Glutamatergic neuron (in vitro differentiated cells): ENCODE measurements around the gene SLC6A1. TPM values are rescaled to one million over a fixed set of nuclear protein-coding genes. Genes with fewer than 3 reads are reported as not detected.

ENCODE experiments used
- DNase-seq: peaks from one replicate; pipeline ENCODE4 v3.0.0; 2022
- H3K27ac Mint-ChIP-seq: one replicate; pipeline ENCODE4 v1.8.0; 2020; ENCODE audit warnings: mild to moderate bottlenecking, mixed read lengths, inconsistent platforms; ENCODE audit not compliant: unreplicated experiment
- H3K27me3 Mint-ChIP-seq: one replicate; pipeline ENCODE4 v1.8.0; 2020; ENCODE audit warnings: mild to moderate bottlenecking, moderate library complexity, mixed read lengths, inconsistent platforms; ENCODE audit not compliant: unreplicated experiment
- H3K36me3 Mint-ChIP-seq: one replicate; pipeline ENCODE4 v1.8.0; 2020; ENCODE audit warnings: mild to moderate bottlenecking, mixed read lengths, inconsistent platforms; ENCODE audit not compliant: unreplicated experiment
- H3K4me1 Mint-ChIP-seq: one replicate; pipeline ENCODE4 v1.8.0; 2020; ENCODE audit warnings: mild to moderate bottlenecking, low read depth, mixed read lengths, inconsistent platforms; ENCODE audit not compliant: unreplicated experiment
- H3K4me3 Mint-ChIP-seq: one replicate; pipeline ENCODE4 v1.8.0; 2020; ENCODE audit warnings: mild to moderate bottlenecking, mixed read lengths, inconsistent platforms; ENCODE audit not compliant: unreplicated experiment
- H3K9me3 Mint-ChIP-seq: one replicate; pipeline ENCODE4 v1.8.0; 2020; ENCODE audit warnings: mild to moderate bottlenecking, moderate library complexity, mixed read lengths, inconsistent platforms; ENCODE audit not compliant: unreplicated experiment
- total RNA-seq: library from RNA; stranded (reverse); fragmentation: NEBNext Ultra II Directional; extraction: Animal tissue kit (Norgen Biotek cat#: 25700); gene quantifications from one replicate; pipeline ENCODE4 v1.2.1, GENCODE V29; 2021; ENCODE audit not compliant: unreplicated experiment
- TF ChIP-seq, protein P1 (sequence below): fragments of 200-600 bp; sonication (generic); IDR thresholded peaks from one replicate; pipeline ENCODE4 v1.5.0; 2021; ENCODE audit not compliant: partially characterized antibody, unreplicated experiment

The SLC6A1 gene
- total RNA-seq, 1 donor from 2014 or later: 0.15 TPM

DNA sequence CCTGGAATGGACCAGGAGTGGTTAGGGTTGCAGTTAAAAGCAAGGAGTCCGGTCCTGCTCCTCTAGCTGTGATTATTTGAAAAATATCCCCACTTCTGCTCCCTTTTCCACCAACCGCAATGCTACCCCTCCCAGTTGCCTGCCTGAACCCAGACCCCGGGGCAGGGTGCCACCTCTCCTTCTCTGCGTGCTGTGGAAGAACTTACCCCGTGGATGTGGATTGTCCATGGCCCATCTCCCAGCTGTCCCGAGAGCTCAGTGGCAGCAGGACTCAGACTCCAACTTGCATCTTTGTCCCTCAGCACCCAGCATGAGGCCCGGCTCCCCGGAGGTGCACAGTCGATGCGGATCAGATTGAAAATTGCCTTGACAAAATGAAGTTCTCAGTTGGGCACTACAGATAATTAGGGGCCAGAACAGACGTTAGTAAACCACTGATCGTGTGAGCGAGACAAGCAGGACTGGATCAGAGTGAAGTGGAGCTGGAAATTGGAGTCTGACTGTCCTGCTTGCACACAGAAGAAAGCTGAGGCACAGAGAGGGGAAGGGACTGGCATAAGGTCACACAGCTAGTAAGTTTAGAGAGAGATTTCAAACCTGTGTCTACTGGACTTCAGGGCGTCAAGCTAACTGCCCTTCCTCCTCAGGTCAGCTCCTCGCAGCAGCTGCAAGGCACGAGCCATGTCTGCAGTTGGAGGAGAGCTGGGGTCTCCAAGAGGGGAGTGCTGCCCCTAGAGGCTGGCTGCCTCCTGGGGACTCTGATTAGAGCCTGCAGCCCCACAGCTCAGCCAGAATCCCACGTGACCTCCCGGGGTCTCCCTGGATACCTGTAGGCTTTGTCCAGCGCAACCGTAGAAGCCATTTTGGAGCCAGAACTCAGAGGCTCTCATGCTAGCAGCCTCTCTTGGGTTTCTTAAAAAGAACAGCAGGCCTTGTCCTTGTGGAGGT, 14.7 kb downstream of the SLC6A1 start:
- H3K4me3 Mint-ChIP-seq: no peak overlapping the region
- peaks cover 2% of the 10 kb centered on the region for H3K4me1 Mint-ChIP-seq
- peaks cover 2% of the 10 kb centered on the region for H3K27me3 Mint-ChIP-seq
- TF ChIP-seq, protein P1, sequence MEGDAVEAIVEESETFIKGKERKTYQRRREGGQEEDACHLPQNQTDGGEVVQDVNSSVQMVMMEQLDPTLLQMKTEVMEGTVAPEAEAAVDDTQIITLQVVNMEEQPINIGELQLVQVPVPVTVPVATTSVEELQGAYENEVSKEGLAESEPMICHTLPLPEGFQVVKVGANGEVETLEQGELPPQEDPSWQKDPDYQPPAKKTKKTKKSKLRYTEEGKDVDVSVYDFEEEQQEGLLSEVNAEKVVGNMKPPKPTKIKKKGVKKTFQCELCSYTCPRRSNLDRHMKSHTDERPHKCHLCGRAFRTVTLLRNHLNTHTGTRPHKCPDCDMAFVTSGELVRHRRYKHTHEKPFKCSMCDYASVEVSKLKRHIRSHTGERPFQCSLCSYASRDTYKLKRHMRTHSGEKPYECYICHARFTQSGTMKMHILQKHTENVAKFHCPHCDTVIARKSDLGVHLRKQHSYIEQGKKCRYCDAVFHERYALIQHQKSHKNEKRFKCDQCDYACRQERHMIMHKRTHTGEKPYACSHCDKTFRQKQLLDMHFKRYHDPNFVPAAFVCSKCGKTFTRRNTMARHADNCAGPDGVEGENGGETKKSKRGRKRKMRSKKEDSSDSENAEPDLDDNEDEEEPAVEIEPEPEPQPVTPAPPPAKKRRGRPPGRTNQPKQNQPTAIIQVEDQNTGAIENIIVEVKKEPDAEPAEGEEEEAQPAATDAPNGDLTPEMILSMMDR: no peak
- DNase-seq: no peak
- no peak overlapping the region for H3K27ac Mint-ChIP-seq
- H3K9me3 Mint-ChIP-seq: peaks cover 3% of the 10 kb centered on the region
- no peaks in the 10 kb centered on the region for H3K36me3 Mint-ChIP-seq

DNA sequence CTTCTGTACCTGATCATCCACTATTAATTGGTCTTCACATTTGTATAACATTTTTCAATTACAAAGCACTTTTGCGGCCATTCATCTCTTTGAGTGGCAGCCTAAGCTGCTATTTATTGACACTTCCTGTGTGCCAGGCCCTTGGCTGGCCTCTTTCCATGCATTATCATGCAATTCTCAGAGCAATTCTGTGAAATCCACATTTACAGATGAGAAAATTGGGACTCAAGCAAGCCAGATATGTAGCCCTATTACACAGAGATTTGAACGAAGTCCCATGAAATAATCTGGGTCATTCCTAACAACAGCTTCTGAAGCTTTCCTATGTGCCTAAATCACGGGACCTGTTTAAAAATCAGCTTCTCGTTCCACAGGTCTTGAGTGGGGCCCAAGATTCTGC, 17.4 kb downstream of the SLC6A1 start:
- Mint-ChIP-seq H3K4me1 (peaks cover 2% of the 10 kb centered on the region), H3K9me3 (peaks cover 3% of the 10 kb centered on the region), H3K4me3 (no peak overlapping the region), H3K27me3 (peaks cover 2% of the 10 kb centered on the region), H3K36me3 (no peaks in the 10 kb centered on the region), H3K27ac (no peak overlapping the region)
- TF ChIP-seq, protein P1: no peak
- no peak for DNase-seq

- peaks cover 3% of the 10 kb centered on the region for H3K9me3 Mint-ChIP-seq
- peaks cover 2% of the 10 kb centered on the region for H3K4me1 Mint-ChIP-seq
- no peak overlapping the region for H3K27ac Mint-ChIP-seq
- no peaks in the 10 kb centered on the region for H3K36me3 Mint-ChIP-seq
- TF ChIP-seq, protein P1: no peak
- no peaks in the 10 kb centered on the region for H3K27me3 Mint-ChIP-seq
- no peak for DNase-seq
- H3K4me3 Mint-ChIP-seq: no peak overlapping the region
Measured at GRCh38 chr3:11010426-11011165, 18.0 kb downstream of the SLC6A1 start.

DNA sequence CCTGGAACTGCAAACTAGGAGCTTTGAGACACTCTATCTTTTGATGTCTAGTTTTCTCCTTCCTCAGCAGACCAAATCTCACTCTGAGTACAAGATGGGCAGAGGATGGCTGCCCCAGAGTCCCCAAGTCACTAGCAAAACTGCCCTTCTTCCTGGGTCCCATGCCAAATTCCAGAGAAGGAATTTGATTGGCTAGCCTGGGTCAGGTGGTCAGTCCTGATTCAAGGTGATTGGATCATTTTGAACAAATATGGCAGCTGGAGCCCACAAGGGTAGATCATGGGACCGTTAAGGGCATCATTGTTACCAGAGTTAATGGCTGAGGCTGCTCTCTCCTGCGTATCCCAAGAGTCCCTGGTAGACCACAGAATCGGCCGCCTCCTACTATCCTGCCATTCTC, 21.7 kb downstream of the SLC6A1 start:
- Mint-ChIP-seq H3K27me3 (no peaks in the 10 kb centered on the region), H3K9me3 (no peaks in the 10 kb centered on the region), H3K27ac (no peak overlapping the region), H3K4me1 (no peaks in the 10 kb centered on the region), H3K4me3 (no peak overlapping the region), H3K36me3 (no peaks in the 10 kb centered on the region)
- DNase-seq: no peak
- TF ChIP-seq, protein P1: no peak
